Thyroid gland (tissue), 4 donors: ENCODE results near the gene LHFPL6. TPM values are rescaled to one million over a fixed set of nuclear protein-coding genes. Genes with fewer than 3 reads are reported as not detected.
A peak's percentile ranks its signal among the peaks of the same experiment; 100 is the strongest.

Source experiments
- DNase-seq, 2 donors: peaks; one replicate each; pipeline ENCODE4 v3.0.0-alpha.2; 2019
- H3K27ac ChIP-seq, 3 donors: fragments of 200-600 bp; sonication (generic); 1 replicate in 2 of 3; 2 replicates in 1 of 3; pipeline ENCODE4 v1.5.1; 2016 to 2019; ENCODE audit warnings: mild to moderate bottlenecking in 1 of 3, moderate library complexity in 1 of 3
- H3K27me3 ChIP-seq: fragments of 200-600 bp; sonication (generic); one replicate; pipeline ENCODE4 v1.5.1; 2019
- H3K36me3 ChIP-seq, 2 donors: fragments of 200-600 bp; sonication (generic); one replicate each; pipeline ENCODE4 v1.5.1; 2016 to 2019
- H3K4me1 ChIP-seq, 2 donors: fragments of 200-600 bp; sonication (generic); one replicate each; pipeline ENCODE4 v1.5.1; 2017 to 2019
- H3K4me3 ChIP-seq, 3 donors: fragments of 200-600 bp; sonication (generic); replicated peaks in 1 of 3; 1 replicate in 2 of 3; 2 replicates in 1 of 3; pipeline ENCODE4 v1.5.1; 2016; ENCODE audit warnings: mild to moderate bottlenecking in 1 of 3
- H3K9me3 ChIP-seq: fragments of 200-600 bp; sonication (generic); one replicate; pipeline ENCODE4 v1.5.1; 2017
- CTCF ChIP-seq, 6 experiments: fragments of 200-600 bp in 3 of 6; fragments of 450-650 bp in 3 of 6; sonication (generic) in 3 of 6; IDR thresholded peaks; one replicate each; pipeline ENCODE4 v1.5.1; 2016 to 2019; ENCODE audit warnings: antibody characterized with exemption in 6 of 6, mild to moderate bottlenecking in 2 of 6, inconsistent platforms in 1 of 6, moderate library complexity in 1 of 6
- POLR2A ChIP-seq, 2 donors: fragments of 450-650 bp; IDR thresholded peaks; one replicate each; pipeline ENCODE4 v1.6.1; 2017; ENCODE audit warnings: antibody characterized with exemption in 2 of 2, mild to moderate bottlenecking in 2 of 2, moderate library complexity in 1 of 2
- WGBS, 2 donors: methylation state at CpG; one replicate each; pipeline ENCODE4 v1.1.5; 2017; 5-methylcytosine and 5-hydroxymethylcytosine counted together
- intact Hi-C: fragments of 100-400 bp; cut with DNase I; formaldehyde crosslinking; loops from one replicate; pipeline ENCODE4 v1.15.1; 2023
- total RNA-seq, 4 donors: library from RNA; depleted of rRNA; stranded (reverse); fragments of >200 nt; gene quantifications; one replicate each; pipeline ENCODE4 v1.2.3, GENCODE V29; 2016

The LHFPL6 gene
- total RNA-seq, 4 donors from 2014 or later: 23.6 to 86.3 (median 42.0) TPM

- intact Hi-C loops: no loop called here
- no peak for DNase-seq
- H3K27me3 ChIP-seq: no peaks in the 10 kb centered on the region
- H3K36me3 ChIP-seq: no peaks in the 10 kb centered on the region
- H3K27ac ChIP-seq: no peak overlapping the region
- H3K9me3 ChIP-seq: no peaks in the 10 kb centered on the region
- TF ChIP-seq CTCF (IDR thresholded peaks at IDR 0.05): no peak
- no peak for TF ChIP-seq POLR2A (IDR thresholded peaks at IDR 0.05)
- 70 to 76% methylated on average over 1 of the region's 1 CpG for WGBS, 2 donors
- peaks cover 6 to 21% of the 10 kb centered on the region in 2 donors for H3K4me1 ChIP-seq
- H3K4me3 ChIP-seq: no peak overlapping the region
These were observed 281.4 kb downstream of the LHFPL6 start for GRCh38 chr13:39321574-39321973.

- no peaks in the 10 kb centered on the region for H3K36me3 ChIP-seq
- DNase-seq: no peak
- intact Hi-C loops: no loop called here
- peaks cover 6 to 20% of the 10 kb centered on the region in 2 donors for H3K4me1 ChIP-seq
- no peak overlapping the region for H3K4me3 ChIP-seq
- TF ChIP-seq POLR2A (IDR thresholded peaks at IDR 0.05) (no peak), CTCF (IDR thresholded peaks at IDR 0.05) (no peak)
- 54 to 86% methylated on average over 1 of the region's 1 CpG for WGBS, 2 donors
- no peaks in the 10 kb centered on the region for H3K27me3 ChIP-seq
- no peak overlapping the region for H3K27ac ChIP-seq
- H3K9me3 ChIP-seq: no peaks in the 10 kb centered on the region
These were observed 284.8 kb downstream of the LHFPL6 start for GRCh38 chr13:39318161-39318560.

GRCh38 chr13:39317291-39317690 lies 285.7 kb downstream of the LHFPL6 start:
- intact Hi-C loops: no loop called here
- no peaks in the 10 kb centered on the region for H3K9me3 ChIP-seq
- H3K4me3 ChIP-seq: no peak overlapping the region
- no peaks in the 10 kb centered on the region for H3K27me3 ChIP-seq
- H3K36me3 ChIP-seq: no peaks in the 10 kb centered on the region
- peak in 1 of 2 donors; percentile 7 for DNase-seq
- no peak overlapping the region for H3K27ac ChIP-seq
- TF ChIP-seq CTCF (IDR thresholded peaks at IDR 0.05) (no peak), POLR2A (IDR thresholded peaks at IDR 0.05) (no peak)
- 53 to 63% methylated on average over 3 of the region's 3 CpGs for WGBS, 2 donors
- peaks cover 0 to 11% of the 10 kb centered on the region in 2 donors for H3K4me1 ChIP-seq

- WGBS, 2 donors: 56 to 57% methylated on average over 1 of the region's 1 CpG
- DNase-seq: no peak
- intact Hi-C loops: no loop called here
- no peaks in the 10 kb centered on the region for H3K9me3 ChIP-seq
- no peaks in the 10 kb centered on the region for H3K27me3 ChIP-seq
- TF ChIP-seq POLR2A (IDR thresholded peaks at IDR 0.05): no peak
- TF ChIP-seq CTCF (IDR thresholded peaks at IDR 0.05): no peak
- H3K4me1 ChIP-seq: peaks cover 0 to 10% of the 10 kb centered on the region in 2 donors
- H3K4me3 ChIP-seq: no peak overlapping the region
- H3K27ac ChIP-seq: no peak overlapping the region
- no peaks in the 10 kb centered on the region for H3K36me3 ChIP-seq
These were observed 287.2 kb downstream of the LHFPL6 start for GRCh38 chr13:39315796-39316195.

GRCh38 chr13:39313721-39314120 lies 289.3 kb downstream of the LHFPL6 start:
- intact Hi-C loops: no loop called here
- TF ChIP-seq CTCF (IDR thresholded peaks at IDR 0.05) (no peak), POLR2A (IDR thresholded peaks at IDR 0.05) (no peak)
- WGBS, 2 donors: 79 to 85% methylated on average over 6 of the region's 6 CpGs
- H3K4me1 ChIP-seq: no peaks in the 10 kb centered on the region
- H3K36me3 ChIP-seq: no peaks in the 10 kb centered on the region
- no peaks in the 10 kb centered on the region for H3K27me3 ChIP-seq
- H3K4me3 ChIP-seq: no peak overlapping the region
- H3K9me3 ChIP-seq: no peaks in the 10 kb centered on the region
- H3K27ac ChIP-seq: no peak overlapping the region
- DNase-seq: no peak
